ACHN (cell line): ENCODE data around the gene TRPM4.
A peak's percentile ranks its signal among the peaks of the same experiment; 100 is the strongest.
"Not testable (repeated sequence)": the region's sequence is repeated elsewhere in the genome, so short reads cannot be mapped to it uniquely, and the experiment has no call there.

Source experiments
- DNase-seq: peaks from one replicate; pipeline ENCODE4 v3.0.0-alpha.2; 2015
- in situ Hi-C: cut with HindIII; loops from 2 replicates; pipeline ENCODE4 v1.10.0; 2017; ENCODE audit warnings: low sequenced_read_pairs, low pct_ligation_motif_present, low pct_unique_long_range_greater_than_20kb

Gene TRPM4

DNA sequence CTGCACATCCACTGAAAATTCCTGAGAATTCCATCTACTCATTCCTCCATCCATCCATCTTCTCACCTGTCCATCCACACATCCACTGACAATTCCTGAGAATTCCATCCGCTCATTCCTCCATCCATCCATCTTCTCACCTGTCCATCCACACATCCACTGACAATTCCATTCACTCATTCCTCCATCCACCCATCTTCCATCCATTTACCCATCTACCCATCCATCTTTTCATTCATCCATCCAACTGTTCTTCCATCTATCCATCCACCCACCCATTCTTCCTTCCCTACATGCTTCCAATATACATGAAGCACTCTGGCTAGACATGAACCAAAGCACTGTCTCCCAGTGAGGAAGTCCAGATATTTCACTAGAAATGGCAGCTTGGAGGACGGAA lies 15.6 kb downstream of the TRPM4 start:
- DNase-seq = no peak
- in situ Hi-C loops = no loop called here

DNA sequence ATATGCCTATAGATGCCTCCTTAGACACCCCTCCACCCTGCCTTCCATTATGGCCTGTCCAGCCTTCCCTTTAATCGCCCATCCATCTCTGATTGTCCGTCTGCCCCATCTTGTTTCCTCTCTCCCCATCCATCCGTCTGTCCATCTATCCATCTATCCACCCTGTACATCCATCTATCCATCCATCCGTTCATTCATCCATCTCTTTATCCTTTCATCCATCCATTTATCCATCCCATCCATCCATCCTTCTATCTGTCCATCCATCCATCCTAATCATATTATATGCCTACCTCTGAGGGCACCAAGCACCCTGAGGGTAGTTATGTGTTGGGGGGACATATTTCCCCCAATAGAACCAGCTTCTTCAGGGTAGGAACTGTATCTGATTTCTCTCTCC lies 23.1 kb downstream of the TRPM4 start:
- no peak for DNase-seq
- in situ Hi-C loops = no loop called here

DNA sequence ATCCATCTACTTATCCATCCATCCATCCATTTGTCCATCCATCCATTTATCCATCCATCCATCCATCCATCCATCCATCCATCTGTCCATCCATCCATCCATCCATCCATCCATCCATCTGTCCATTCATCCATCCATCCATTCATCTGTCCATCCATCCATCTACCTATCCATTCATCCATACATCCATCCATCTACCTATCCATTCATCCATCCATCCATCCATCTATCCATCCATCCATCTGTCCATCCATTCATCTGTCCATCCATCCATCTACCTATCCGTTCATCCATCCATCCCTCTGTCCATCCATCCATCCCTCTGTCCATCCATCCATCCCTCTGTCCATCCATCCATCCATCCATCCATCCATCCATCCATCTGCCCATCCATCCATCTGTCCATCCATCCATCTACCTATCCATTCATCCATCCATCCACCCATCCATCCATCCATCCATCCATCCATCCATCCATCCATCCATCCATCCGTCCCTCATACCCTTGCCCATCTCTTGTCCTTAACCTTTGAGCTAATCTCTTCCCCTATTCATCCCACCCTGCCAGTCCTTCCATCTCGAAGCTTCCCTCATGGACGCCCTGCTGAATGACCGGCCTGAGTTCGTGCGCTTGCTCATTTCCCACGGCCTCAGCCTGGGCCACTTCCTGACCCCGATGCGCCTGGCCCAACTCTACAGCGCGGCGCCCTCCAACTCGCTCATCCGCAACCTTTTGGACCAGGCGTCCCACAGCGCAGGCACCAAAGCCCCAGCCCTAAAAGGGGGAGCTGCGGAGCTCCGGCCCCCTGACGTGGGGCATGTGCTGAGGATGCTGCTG lies 24.6 kb downstream of the TRPM4 start:
- in situ Hi-C loops, DNase-seq: not testable (repeated sequence)

DNA sequence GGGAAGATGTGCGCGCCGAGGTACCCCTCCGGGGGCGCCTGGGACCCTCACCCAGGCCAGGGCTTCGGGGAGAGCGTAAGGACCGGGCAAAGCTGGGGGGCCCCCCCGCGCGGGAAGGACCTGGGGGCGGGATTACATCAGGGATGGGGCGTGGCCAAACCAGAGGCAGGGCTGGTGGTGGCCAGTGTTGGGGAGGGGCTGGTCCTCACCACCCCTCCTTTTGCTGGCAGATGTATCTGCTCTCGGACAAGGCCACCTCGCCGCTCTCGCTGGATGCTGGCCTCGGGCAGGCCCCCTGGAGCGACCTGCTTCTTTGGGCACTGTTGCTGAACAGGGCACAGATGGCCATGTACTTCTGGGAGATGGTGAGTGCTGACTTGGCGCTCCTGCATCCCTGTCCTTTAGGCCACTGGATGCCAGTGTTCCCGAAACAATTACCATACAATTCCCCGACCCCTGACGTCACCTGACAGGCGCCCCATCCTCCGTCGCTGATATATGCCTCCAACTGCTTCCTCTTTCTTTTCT lies 25.3 kb downstream of the TRPM4 start:
- DNase-seq = no peak
- in situ Hi-C loops = no loop called here

DNA sequence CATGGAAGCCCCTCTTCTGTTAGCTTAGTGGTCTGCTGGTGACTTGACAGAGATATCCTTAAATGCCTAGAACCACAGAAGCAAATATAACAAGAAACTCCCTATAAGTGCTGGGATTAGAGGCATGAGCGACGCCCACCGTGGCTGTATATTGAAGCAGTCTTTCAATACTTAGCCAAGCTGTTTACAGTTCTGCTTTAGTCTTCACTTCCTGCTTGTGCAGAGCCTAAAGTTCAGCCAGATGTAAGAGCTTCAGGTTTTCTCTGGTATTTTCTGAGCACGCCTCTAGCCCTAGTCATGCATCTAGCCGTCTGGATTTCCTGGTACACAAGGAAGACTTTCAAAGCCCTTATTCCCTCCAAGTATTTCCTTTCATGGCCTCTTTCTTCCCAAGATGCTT lies 28.5 kb downstream of the TRPM4 start:
- in situ Hi-C loops = no loop called here
- no peak for DNase-seq

DNA sequence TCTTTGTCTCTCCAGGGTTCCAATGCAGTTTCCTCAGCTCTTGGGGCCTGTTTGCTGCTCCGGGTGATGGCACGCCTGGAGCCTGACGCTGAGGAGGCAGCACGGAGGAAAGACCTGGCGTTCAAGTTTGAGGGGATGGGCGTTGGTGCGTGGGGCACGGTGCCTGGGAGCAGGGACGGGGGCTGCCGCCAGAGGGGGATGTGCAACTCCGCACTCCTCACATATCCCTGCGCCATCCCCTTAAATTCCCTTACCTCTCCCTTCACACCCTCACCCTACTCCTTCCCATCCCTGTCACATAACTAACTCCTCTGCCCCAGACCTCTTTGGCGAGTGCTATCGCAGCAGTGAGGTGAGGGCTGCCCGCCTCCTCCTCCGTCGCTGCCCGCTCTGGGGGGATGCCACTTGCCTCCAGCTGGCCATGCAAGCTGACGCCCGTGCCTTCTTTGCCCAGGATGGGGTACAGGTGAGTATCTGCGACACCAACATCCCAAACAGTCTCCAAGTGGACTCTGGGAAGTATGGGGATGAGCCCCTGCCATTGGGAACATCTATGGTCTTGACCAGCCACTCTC lies 31.1 kb downstream of the TRPM4 start:
- in situ Hi-C loops = no loop called here
- DNase-seq = no peak

DNA sequence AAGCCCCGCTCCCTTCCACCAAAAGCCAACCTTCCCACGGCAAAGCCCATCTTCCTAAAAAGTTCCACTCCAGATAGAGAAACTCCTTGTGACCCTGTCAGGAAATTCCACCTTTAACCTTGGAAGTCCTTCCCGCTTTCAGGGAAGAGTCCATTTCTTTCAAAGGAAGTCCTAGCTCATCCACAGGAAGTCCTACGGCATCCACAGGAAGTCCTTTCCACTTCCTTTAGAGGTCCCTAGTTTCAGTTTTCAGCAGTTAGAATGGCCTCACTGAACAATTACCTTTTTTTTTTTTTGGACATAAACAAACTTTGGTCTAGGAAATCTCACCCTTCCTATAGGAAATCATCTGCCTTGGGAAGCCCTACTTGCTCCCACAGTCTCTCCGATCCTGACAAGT lies 31.7 kb downstream of the TRPM4 start:
- in situ Hi-C loops = no loop called here
- DNase-seq = no peak

DNA sequence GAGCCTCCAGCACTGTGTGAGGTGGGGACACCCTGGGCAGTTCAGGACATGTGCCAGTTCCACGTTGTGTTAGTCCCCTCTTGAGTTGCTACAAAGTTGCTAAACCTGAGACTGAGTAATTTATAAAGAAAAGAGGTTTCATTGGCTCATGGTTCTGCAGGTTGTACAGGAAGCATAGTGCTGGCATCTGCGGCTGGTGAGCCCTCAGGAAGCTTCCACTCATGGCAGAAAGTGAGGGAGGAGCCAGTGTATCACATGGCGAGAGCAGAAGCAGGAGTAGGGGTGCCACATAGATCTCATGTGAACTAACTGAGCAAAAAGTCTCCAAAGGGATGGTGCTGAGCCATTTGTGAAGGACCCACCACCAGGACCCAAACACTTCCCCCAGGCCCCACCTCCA lies 33.2 kb downstream of the TRPM4 start:
- in situ Hi-C loops = no loop called here
- no peak for DNase-seq

DNA sequence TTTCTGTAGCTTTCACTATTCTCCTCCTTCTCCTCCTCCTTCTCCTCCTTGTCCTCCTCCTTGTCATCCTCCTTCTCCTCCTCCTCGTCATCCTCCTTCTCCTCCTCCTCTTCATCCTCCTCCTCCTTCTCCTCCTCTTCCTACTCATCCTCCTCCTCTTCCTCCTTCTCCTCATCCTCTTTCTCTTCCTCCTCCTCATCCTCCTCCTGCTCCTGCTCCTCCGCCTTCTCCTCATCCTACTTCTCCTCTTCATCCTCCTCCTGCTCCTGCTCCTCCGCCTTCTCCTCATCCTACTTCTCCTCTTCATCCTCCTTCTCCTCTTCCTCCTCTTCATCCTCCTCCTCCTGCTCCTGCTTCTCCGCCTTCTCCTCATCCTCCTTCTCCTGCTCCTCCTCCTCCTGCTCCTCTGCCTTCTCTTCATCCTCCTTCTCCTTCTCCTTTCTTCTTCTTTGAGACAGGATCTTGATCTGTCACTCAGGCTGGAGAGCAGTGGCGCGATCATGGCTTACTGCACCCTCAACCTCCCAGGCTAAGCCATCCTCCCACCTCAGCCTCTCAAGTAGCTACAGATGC lies 36.3 kb downstream of the TRPM4 start:
- DNase-seq = no peak
- in situ Hi-C loops = no loop called here

DNA sequence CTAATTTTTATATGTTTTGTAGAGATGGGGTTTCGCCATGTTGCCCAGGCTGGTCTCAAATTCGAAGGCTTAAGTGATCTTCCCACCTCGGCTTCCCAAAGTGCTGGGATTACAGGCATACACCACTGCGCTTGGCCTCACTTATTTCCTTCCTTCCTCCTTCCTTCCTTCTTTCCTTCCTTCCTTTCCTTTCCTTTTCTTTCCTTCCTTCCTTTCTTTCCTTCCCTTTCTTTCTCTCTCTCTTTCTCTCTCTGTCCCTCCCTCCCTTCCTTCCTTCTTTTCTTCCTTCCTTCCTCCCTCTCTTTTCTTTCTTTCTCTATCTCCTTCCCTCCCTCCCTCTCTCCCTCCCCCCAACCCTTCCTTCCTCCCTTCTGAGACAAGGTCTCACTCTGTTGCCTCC lies 36.8 kb downstream of the TRPM4 start:
- no peak for DNase-seq
- in situ Hi-C loops = no loop called here

DNA sequence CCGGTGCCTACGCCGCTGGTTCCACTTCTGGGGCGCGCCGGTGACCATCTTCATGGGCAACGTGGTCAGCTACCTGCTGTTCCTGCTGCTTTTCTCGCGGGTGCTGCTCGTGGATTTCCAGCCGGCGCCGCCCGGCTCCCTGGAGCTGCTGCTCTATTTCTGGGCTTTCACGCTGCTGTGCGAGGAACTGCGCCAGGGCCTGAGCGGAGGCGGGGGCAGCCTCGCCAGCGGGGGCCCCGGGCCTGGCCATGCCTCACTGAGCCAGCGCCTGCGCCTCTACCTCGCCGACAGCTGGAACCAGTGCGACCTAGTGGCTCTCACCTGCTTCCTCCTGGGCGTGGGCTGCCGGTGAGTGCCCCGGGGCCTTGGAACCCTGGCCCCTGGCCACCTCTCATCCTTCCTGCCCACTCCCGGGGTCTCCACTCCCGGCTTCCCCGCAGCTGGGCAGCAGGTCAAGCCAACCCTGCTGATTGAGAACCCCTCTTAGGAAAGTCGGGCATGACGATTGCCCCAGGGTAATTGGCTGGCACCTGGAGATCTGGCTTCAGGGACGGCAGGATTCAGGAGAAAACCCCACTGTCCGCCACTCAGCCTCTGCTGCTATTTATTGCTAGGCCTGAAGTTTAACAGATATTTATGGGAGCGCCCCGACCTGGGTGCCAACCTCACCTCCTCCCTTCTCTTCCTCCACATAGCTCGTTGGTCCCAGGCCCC lies 39.1 kb downstream of the TRPM4 start:
- in situ Hi-C loops = no loop called here
- DNase-seq = no peak

DNA sequence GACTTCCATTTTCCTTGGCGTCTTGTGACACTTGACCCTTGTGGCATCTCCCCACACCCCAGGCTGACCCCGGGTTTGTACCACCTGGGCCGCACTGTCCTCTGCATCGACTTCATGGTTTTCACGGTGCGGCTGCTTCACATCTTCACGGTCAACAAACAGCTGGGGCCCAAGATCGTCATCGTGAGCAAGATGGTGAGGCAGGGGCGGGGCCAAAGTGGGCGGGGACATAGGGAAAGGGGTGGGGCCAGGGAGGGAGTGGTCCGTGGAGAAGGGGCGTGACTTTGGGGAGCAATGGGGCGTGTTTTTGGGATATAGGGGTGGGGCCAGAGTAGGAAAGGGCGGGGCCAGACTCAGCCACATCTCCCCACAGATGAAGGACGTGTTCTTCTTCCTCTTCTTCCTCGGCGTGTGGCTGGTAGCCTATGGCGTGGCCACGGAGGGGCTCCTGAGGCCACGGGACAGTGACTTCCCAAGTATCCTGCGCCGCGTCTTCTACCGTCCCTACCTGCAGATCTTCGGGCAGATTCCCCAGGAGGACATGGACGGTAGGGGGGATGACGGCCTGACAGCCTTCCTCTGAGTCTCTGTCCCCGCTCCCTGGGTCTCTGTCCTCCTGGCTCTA lies 42.8 kb downstream of the TRPM4 start:
- peak; percentile 12 for DNase-seq
- in situ Hi-C loops = no loop called here

DNA sequence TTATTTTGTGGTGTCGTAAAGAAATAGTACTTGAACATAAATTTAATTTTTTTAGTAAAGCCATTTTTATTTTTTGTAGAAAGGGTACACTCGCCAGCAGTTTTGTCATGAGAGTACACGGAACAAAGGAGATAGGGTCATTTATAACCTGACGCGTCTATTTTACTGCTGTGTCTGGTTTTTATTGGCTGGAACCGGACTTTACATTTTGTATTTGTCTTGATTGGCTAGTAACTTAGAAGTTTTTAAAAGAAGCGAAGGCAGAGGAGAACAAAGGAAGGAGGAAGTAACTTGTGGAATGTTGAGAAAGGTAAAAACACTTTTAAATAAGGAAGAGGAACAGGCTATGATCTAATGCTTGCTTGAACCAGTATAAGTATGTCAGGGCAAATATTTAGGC lies 43.5 kb downstream of the TRPM4 start:
- in situ Hi-C loops = no loop called here
- DNase-seq = no peak

DNA sequence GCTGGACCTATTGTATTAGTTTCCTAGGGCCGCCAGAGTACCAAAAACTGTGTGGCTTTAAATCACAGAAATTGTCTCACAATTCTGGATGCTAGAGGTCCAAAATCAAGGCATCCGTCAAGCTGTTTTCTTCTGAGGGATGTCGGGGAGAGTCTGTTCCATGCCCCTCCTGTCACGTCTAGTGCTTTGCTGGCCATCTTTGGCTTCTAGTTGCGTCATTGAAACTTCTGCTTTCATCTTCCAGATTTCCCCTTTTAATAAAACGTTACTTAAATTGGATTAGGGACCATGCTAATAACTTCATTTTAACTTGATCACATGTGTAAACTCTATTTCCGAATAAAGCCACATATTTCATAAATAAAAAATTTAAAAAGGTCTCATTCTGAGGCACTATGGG lies 47.5 kb downstream of the TRPM4 start:
- in situ Hi-C loops = no loop called here

DNA sequence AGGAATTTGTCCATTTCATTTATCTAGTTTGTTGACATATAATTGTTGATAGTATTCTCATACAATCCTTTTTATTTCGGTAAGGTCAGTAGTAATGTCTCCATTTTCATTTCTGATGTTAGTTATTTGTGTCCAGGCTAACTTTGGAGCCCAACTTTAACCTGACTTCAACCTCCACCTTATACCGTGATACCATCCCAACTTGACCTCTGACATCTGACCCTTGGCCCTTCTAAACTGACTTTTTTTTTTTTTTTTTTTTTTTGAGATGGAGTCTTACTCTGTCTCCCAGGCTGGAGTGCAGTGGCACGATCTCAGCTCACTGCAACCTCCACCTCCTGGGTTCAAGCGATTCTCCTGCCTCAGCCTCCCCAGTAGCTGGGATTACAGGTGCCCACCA lies 51.9 kb downstream of the TRPM4 start:
- DNase-seq, in situ Hi-C loops: not testable (repeated sequence)

More for the DNA sequence above, 47.5 kb downstream of the TRPM4 start:
- no peak for DNase-seq

DNA sequence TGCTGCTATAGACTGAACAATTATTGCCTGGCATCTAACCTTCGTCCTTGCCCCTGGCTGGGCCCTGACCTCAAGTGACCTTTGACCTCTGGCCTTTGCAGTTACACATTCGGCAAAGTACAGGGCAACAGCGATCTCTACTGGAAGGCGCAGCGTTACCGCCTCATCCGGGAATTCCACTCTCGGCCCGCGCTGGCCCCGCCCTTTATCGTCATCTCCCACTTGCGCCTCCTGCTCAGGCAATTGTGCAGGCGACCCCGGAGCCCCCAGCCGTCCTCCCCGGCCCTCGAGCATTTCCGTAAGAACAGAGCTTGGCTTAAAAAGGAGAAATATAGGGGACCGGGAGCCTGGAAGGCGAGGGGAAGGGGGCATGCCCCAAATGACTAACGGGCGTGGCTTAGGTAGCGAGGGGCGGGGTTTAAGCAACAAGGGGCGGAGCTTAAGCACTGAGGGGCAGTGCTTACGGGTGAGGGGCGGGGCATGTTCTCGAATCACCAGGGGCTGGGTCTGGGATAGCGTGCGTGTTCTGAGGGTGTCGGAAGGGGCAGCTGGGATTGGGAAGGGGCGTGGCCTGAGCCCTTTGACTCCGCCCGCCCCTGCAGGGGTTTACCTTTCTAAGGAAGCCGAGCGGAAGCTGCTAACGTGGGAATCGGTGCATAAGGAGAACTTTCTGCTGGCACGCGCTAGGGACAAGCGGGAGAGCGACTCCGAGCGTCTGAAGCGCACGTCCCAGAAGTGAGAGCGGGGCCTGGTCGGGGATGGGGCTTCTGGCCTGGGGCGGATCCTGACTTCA lies 52.7 kb downstream of the TRPM4 start:
- no peak for DNase-seq
- in situ Hi-C loops = no loop called here

DNA sequence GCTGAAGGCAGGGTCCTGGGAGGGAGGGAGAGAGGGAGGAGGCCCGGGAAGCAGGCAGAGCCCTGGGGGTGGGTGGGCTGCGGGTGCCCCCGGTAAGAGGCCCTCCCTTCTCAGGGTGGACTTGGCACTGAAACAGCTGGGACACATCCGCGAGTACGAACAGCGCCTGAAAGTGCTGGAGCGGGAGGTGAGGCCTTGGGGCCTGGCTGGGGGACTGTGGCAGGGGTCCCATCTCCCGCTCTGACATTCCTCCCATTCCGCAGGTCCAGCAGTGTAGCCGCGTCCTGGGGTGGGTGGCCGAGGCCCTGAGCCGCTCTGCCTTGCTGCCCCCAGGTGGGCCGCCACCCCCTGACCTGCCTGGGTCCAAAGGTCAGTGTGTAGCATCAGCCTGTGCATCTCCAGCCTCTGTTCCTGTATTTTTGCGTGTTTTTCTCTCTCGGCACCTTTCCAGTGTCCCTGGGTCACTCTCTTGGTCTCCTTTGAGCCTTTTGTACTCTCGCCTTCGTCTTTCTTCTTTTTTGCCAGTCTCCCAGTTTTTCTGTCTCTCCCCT lies 53.4 kb downstream of the TRPM4 start:
- in situ Hi-C loops = no loop called here
- DNase-seq = no peak
